ENCODE results near the gene PMPCA.
A peak's percentile ranks its signal among the peaks of the same experiment; 100 is the strongest.

The PMPCA gene

DNA sequence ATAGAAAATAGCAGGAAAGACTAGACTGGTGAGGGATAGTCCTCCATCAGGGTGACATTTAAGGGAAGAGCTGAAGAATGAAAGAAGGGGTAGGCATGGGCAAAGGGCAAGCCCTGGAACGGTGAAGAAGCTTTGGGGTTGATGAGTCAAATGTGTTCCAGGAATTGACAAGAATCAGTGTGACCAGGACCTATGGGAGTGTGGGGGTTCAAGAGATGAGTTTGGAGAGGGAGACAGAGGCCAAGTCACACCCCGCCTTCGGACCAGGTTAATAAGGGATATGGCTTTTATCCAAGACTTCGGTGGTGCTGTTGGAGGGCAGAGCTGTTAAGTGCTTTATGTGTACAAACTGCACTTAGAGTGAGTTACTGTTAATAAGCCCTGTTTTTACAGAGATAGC lies 920 bp downstream of the PMPCA start:
- TF ChIP-seq, protein P1, sequence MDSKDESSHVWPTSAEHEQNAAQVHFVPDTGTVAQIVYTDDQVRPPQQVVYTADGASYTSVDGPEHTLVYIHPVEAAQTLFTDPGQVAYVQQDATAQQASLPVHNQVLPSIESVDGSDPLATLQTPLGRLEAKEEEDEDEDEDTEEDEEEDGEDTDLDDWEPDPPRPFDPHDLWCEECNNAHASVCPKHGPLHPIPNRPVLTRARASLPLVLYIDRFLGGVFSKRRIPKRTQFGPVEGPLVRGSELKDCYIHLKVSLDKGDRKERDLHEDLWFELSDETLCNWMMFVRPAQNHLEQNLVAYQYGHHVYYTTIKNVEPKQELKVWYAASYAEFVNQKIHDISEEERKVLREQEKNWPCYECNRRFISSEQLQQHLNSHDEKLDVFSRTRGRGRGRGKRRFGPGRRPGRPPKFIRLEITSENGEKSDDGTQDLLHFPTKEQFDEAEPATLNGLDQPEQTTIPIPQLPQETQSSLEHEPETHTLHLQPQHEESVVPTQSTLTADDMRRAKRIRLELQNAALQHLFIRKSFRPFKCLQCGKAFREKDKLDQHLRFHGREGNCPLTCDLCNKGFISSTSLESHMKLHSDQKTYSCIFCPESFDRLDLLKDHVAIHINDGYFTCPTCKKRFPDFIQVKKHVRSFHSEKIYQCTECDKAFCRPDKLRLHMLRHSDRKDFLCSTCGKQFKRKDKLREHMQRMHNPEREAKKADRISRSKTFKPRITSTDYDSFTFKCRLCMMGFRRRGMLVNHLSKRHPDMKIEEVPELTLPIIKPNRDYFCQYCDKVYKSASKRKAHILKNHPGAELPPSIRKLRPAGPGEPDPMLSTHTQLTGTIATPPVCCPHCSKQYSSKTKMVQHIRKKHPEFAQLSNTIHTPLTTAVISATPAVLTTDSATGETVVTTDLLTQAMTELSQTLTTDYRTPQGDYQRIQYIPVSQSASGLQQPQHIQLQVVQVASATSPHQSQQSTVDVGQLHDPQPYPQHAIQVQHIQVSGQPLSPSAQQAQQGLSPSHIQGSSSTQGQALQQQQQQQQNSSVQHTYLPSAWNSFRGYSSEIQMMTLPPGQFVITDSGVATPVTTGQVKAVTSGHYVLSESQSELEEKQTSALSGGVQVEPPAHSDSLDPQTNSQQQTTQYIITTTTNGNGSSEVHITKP (tag by site-specific recombination; IDR thresholded peaks at IDR 0.05): peak; percentile 40
- TF ChIP-seq, protein P2, sequence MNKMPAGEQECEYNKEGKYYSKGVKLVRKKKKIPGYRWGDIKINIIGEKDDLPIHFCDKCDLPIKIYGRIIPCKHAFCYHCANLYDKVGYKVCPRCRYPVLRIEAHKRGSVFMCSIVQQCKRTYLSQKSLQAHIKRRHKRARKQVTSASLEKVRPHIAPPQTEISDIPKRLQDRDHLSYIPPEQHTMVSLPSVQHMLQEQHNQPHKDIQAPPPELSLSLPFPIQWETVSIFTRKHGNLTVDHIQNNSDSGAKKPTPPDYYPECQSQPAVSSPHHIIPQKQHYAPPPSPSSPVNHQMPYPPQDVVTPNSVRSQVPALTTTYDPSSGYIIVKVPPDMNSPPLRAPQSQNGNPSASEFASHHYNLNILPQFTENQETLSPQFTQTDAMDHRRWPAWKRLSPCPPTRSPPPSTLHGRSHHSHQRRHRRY (tag by site-specific recombination; IDR thresholded peaks at IDR 0.05): no peak
- ChIA-PET CTCF (interaction anchor here (0.7 to 1.6 kb wide), 6 partner anchors 11 to 220 kb away, joined by 3 to 12 read pairs (median 4); partner anchors contain the start of genes DNLZ and INPP5E), POLR2A (interaction anchor here (1.0 to 1.3 kb wide), 5 partner anchors 8 to 48 kb away, joined by 3 to 9 read pairs (median 4); partner anchors contain the start of gene DNLZ)
- no peaks in the 10 kb centered on the region for H3K9me3 ChIP-seq (ENCODE audit: control insufficient read depth, insufficient read depth, low read depth, low read length)
- peak overlapping the region; percentile 71; the same call in 1 of the 2 replicates for H3K27ac ChIP-seq (ENCODE audit: extremely low read depth, low read depth, low read length)
- peaks cover 11 to 68% of the 10 kb centered on the region in 2 experiments for H3K36me3 ChIP-seq (ENCODE audit: control insufficient read depth in 2 of 2, insufficient read depth in 1 of 2, low read length in 2 of 2)
- H3K4me1 ChIP-seq (ENCODE audit: control insufficient read depth, insufficient read depth, low read length): peaks cover 11% of the 10 kb centered on the region
- H3K4me3 ChIP-seq (ENCODE audit: low read depth, low read length): peak overlapping the region; percentile 75

DNA sequence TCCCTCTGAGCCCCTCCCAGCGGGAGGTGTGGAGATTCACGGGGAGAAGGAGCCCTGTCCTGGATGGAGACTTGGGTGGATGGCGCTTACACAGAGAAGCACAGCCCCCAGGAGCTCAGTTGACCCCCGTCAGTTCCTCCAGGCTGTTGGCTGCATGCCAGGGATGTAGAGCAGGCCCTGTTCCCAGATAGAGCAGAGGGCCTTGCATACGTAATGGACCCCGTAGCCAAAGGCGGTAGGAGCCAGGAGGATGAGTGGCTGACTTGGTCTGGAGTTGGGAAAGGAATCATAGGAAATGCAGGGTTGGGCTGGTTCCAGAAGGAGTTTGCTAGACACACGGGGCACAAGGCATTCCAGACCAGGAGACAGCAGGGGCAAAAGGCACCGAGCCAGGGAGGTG lies 2.5 kb downstream of the PMPCA start:
- Histone ChIP-seq H3K4me1 (ENCODE audit: control insufficient read depth, insufficient read depth, low read length) (peaks cover 11% of the 10 kb centered on the region), H3K27ac (ENCODE audit: extremely low read depth, low read depth, low read length) (no peak overlapping the region), H3K4me3 (ENCODE audit: low read depth, low read length) (no peak overlapping the region), H3K9me3 (ENCODE audit: control insufficient read depth, insufficient read depth, low read depth, low read length) (no peaks in the 10 kb centered on the region), H3K36me3 (ENCODE audit: control insufficient read depth in 2 of 2, insufficient read depth in 1 of 2, low read length in 2 of 2) (peaks cover 8 to 69% of the 10 kb centered on the region in 2 experiments)
- ChIA-PET POLR2A (interaction anchor here (0.7 to 1.4 kb wide), 2 partner anchors 12 to 50 kb away, joined by 3 to 4 read pairs; no protein-coding TSS in a partner anchor), CTCF (interaction anchor here (0.6 to 1.5 kb wide), 2 partner anchors 12 to 215 kb away, joined by 3 to 8 read pairs; no protein-coding TSS in a partner anchor)
- TF ChIP-seq ZIC2 (tag by site-specific recombination; IDR thresholded peaks at IDR 0.05) (peak; percentile 49), ZNF558 (tag by site-specific recombination; IDR thresholded peaks at IDR 0.05) (no peak), ZNF660 (tag by site-specific recombination; IDR thresholded peaks at IDR 0.05) (no peak), ZNF600 (tag by site-specific recombination; IDR thresholded peaks at IDR 0.05) (peak; percentile 57)
- TF ChIP-seq, protein P3, sequence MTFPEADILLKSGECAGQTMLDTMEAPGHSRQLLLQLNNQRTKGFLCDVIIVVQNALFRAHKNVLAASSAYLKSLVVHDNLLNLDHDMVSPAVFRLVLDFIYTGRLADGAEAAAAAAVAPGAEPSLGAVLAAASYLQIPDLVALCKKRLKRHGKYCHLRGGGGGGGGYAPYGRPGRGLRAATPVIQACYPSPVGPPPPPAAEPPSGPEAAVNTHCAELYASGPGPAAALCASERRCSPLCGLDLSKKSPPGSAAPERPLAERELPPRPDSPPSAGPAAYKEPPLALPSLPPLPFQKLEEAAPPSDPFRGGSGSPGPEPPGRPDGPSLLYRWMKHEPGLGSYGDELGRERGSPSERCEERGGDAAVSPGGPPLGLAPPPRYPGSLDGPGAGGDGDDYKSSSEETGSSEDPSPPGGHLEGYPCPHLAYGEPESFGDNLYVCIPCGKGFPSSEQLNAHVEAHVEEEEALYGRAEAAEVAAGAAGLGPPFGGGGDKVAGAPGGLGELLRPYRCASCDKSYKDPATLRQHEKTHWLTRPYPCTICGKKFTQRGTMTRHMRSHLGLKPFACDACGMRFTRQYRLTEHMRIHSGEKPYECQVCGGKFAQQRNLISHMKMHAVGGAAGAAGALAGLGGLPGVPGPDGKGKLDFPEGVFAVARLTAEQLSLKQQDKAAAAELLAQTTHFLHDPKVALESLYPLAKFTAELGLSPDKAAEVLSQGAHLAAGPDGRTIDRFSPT (tag by site-specific recombination; IDR thresholded peaks at IDR 0.05): no peak
- TF ChIP-seq, protein P4, sequence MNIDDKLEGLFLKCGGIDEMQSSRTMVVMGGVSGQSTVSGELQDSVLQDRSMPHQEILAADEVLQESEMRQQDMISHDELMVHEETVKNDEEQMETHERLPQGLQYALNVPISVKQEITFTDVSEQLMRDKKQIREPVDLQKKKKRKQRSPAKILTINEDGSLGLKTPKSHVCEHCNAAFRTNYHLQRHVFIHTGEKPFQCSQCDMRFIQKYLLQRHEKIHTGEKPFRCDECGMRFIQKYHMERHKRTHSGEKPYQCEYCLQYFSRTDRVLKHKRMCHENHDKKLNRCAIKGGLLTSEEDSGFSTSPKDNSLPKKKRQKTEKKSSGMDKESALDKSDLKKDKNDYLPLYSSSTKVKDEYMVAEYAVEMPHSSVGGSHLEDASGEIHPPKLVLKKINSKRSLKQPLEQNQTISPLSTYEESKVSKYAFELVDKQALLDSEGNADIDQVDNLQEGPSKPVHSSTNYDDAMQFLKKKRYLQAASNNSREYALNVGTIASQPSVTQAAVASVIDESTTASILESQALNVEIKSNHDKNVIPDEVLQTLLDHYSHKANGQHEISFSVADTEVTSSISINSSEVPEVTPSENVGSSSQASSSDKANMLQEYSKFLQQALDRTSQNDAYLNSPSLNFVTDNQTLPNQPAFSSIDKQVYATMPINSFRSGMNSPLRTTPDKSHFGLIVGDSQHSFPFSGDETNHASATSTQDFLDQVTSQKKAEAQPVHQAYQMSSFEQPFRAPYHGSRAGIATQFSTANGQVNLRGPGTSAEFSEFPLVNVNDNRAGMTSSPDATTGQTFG (tag by site-specific recombination; IDR thresholded peaks at IDR 0.05; ENCODE audit: borderline replicate concordance): no peak

DNA sequence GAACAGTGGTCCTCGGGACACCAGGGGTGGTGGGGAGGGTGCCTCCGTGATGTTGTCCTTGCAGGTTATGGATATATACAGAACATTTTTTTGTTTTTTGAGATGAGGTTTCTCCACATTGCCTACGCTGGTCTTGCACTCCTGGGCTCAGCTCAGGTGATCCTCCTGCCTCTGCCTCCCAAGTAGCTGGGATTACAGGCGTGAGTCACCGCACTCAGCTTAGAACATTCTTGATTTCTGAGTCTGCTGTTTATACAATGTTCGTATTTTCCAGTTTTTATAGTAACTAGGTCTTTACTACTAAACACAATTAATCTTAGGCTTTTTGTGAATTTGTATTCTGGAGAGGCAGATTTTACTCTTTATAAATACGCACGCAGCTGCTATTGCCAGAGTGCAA lies 6.0 kb downstream of the PMPCA start:
- H3K9me3 ChIP-seq (ENCODE audit: control insufficient read depth, insufficient read depth, low read depth, low read length): no peaks in the 10 kb centered on the region
- peaks cover 21 to 93% of the 10 kb centered on the region in 2 experiments for H3K36me3 ChIP-seq (ENCODE audit: control insufficient read depth in 2 of 2, insufficient read depth in 1 of 2, low read length in 2 of 2)
- TF ChIP-seq ZNF529 (tag by site-specific recombination; IDR thresholded peaks at IDR 0.05; ENCODE audit: insufficient replicate concordance): no peak
- TF ChIP-seq ZNF670 (tag by site-specific recombination; IDR thresholded peaks at IDR 0.05; ENCODE audit: low read depth): no peak
- TF ChIP-seq ZNF146 (tag by site-specific recombination; IDR thresholded peaks at IDR 0.05): no peak
- no peak for TF ChIP-seq ZNF350 (tag by site-specific recombination; IDR thresholded peaks at IDR 0.05)
- TF ChIP-seq ZNF266 (tag by site-specific recombination; IDR thresholded peaks at IDR 0.05; ENCODE audit: low read depth): no peak
- no peak for TF ChIP-seq ZFP3 (tag by site-specific recombination; IDR thresholded peaks at IDR 0.05; ENCODE audit: low read depth)
- no peak for TF ChIP-seq GLIS2 (tag by site-specific recombination; IDR thresholded peaks at IDR 0.05)
- TF ChIP-seq ZNF701 (tag by site-specific recombination; IDR thresholded peaks at IDR 0.05): no peak
- TF ChIP-seq ZBTB20 (tag by site-specific recombination; IDR thresholded peaks at IDR 0.05): no peak
- no peak for TF ChIP-seq ZNF473 (tag by site-specific recombination; IDR thresholded peaks at IDR 0.05)
- no peak for TF ChIP-seq ZNF112 (tag by site-specific recombination; IDR thresholded peaks at IDR 0.05)
- TF ChIP-seq ZSCAN30 (tag by site-specific recombination; IDR thresholded peaks at IDR 0.05): no peak
- ChIA-PET CTCF (interaction anchor here (1.2 kb wide), 1 partner anchor 53 kb away, joined by 3 read pairs; the partner anchor contains the start of gene DNLZ), POLR2A (interaction anchor here (2.3 kb wide), 1 partner anchor 9 kb away, joined by 10 read pairs; no protein-coding TSS in a partner anchor)
- no peak overlapping the region for H3K4me3 ChIP-seq (ENCODE audit: low read depth, low read length)
- peaks cover 10% of the 10 kb centered on the region for H3K4me1 ChIP-seq (ENCODE audit: control insufficient read depth, insufficient read depth, low read length)
- H3K27ac ChIP-seq (ENCODE audit: extremely low read depth, low read depth, low read length): no peak overlapping the region
